IMR-90 (cell line): ENCODE results near the gene STK10.

Source experiments
- BHLHE40 ChIP-seq: fragments of 150-350 bp; IDR thresholded peaks from 2 replicates; pipeline ENCODE4 v1.6.1; 2016; ENCODE audit warnings: mild to moderate bottlenecking, low read depth, low read length
- CEBPB ChIP-seq: IDR thresholded peaks from 2 replicates; pipeline ENCODE4 v1.6.1; 2012; ENCODE audit warnings: low read depth, low read length, improper control_type of control experiment
- POLR2A ChIP-seq: IDR thresholded peaks from 2 replicates; pipeline ENCODE4 v1.6.1; 2012; ENCODE audit warnings: mild to moderate bottlenecking, low read depth, low read length
- RAD21 ChIP-seq: IDR thresholded peaks from 2 replicates; pipeline ENCODE4 v1.6.1; 2012; ENCODE audit warnings: low read length, improper control_type of control experiment
- RCOR1 ChIP-seq: IDR thresholded peaks from 2 replicates; pipeline ENCODE4 v1.6.1; 2012; ENCODE audit warnings: mild to moderate bottlenecking, low read length, improper control_type of control experiment; ENCODE audit not compliant: insufficient replicate concordance
- SMC3 ChIP-seq: fragments of 150-350 bp; IDR thresholded peaks from 2 replicates; pipeline ENCODE4 v1.6.1; 2016; ENCODE audit warnings: low read depth, mild to moderate bottlenecking, antibody characterized with exemption, low read length, moderate library complexity
- TF ChIP-seq, protein P1 (sequence below): conservative IDR thresholded peaks from 2 replicates; pipeline ENCODE4 v1.5.1; 2012; ENCODE audit warnings: mild to moderate bottlenecking, low read depth, low read length, improper control_type of control experiment
- TF ChIP-seq, protein P2 (sequence below): fragments of 150-350 bp; IDR thresholded peaks from 2 replicates; pipeline ENCODE4 v1.6.1; 2017; ENCODE audit warnings: mild to moderate bottlenecking, antibody characterized with exemption, low read length, low read depth

DNA sequence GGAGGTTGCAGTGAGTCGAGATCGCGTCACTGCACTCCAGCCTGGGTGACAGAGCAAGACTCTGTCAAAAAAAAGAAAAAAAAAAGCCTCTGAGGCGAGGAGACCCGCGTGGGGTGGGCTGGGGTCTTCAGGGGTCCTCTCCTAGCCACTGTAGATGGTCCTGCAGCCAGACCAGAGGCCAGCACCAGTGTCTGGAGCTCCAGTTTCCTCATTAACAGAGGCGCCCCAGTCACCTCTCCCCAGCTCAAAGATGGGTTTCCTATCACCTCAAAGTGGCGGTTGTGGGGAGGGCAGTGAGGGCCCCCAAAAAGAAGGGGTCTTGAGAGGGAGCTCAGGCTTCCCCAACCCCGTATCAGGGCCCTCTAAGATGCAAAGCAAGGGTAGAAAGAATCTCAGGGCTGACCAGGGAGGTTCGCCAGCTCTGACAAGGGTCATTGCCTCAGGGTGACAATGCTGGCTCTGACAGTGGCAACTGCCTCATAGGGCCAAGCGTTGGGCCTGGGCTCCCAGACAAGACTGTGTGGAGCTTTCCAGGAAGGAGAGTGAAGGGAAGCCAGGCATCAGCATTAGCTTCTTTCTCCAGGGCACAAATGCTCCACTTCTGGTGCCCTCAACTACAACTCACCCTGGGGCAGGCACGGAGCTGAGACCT, 15.0 kb downstream of the STK10 start:
- TF ChIP-seq, protein P1, sequence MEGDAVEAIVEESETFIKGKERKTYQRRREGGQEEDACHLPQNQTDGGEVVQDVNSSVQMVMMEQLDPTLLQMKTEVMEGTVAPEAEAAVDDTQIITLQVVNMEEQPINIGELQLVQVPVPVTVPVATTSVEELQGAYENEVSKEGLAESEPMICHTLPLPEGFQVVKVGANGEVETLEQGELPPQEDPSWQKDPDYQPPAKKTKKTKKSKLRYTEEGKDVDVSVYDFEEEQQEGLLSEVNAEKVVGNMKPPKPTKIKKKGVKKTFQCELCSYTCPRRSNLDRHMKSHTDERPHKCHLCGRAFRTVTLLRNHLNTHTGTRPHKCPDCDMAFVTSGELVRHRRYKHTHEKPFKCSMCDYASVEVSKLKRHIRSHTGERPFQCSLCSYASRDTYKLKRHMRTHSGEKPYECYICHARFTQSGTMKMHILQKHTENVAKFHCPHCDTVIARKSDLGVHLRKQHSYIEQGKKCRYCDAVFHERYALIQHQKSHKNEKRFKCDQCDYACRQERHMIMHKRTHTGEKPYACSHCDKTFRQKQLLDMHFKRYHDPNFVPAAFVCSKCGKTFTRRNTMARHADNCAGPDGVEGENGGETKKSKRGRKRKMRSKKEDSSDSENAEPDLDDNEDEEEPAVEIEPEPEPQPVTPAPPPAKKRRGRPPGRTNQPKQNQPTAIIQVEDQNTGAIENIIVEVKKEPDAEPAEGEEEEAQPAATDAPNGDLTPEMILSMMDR, result no peak
- TF ChIP-seq RAD21, result no peak
- no peak for TF ChIP-seq POLR2A
- TF ChIP-seq, protein P2, sequence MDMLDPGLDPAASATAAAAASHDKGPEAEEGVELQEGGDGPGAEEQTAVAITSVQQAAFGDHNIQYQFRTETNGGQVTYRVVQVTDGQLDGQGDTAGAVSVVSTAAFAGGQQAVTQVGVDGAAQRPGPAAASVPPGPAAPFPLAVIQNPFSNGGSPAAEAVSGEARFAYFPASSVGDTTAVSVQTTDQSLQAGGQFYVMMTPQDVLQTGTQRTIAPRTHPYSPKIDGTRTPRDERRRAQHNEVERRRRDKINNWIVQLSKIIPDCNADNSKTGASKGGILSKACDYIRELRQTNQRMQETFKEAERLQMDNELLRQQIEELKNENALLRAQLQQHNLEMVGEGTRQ, result no peak
- TF ChIP-seq CEBPB, result no peak
- TF ChIP-seq SMC3, result no peak
- no peak for TF ChIP-seq RCOR1
- TF ChIP-seq BHLHE40, result no peak
